Stromal cell of bone marrow (primary cell): ENCODE measurements around the gene CYBC1.
"Not testable (repeated sequence)": the region's sequence is repeated elsewhere in the genome, so short reads cannot be mapped to it uniquely, and the experiment has no call there.

Experiments
- DNase-seq: peaks from one replicate; pipeline ENCODE4 v3.0.0-alpha.2; 2012; ENCODE audit warnings: low read depth

Gene CYBC1

DNA sequence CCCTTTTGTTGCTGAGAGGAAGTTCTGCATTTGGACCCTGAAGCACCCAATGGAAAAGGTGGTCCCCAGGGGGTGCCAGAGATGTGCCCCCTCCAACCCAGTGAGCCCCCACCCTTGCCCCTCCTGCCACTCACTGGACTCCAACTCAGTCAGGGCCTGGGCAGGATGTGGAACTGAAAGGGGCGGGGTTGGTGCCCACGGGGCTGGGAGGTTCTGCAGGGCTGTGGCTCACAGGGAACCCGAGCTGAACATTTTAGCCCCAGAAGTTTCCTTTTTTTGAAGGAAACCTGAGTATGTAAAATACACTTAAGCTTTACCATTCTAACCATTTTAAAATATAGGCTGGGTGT, 16.4 kb downstream of the CYBC1 start:
- no peak for DNase-seq

DNA sequence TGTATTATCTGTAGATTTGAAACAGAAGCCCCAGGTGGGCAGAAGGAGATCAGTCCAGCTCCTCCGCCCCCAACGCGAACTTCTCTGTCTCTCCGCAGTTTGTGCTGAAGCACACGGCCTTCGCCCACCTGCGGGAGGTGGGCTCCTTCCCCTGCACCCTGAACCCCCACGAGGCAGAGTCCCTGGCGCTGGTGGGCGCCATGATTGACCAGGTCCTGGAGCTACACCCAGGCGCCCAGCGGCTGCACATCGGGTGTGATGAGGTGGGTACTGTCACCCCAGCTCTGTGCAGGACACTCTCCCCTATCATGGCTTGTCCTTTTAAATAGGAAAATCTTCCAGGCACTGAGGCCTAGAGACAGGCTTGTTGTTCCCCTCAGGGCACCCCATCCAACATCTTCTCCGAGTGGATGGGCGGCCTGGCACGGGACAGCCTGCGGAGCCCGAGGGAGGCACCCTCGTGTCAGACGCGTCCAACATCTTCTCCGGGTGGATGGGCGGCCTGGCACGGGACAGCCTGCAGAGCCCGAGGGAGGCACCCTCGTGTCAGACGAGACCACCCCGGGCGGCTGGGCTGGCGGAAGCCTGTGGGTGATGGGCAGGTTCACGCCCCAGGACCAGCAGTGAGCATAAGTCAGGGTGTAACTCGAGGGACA, 16.9 kb downstream of the CYBC1 start:
- no peak for DNase-seq

DNA sequence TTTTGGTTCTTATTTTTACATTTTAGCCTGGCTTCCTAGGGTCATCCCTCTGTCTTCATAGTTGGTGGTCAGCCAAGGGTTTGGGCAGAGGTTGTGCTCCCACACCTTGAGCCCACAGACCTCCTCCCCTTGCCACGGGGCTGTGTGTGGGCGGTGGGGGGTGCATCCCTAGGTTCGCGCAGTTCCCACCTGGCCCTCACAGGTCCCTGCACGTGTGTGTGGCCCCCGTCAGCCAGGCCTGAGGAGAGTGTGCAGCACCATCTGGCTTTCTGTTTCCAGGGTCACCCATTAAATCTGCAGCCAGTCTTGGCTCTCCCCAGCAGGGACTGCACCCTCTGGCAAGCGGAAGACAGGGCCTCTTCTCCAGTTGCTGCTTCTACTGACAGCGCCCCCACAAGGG, 18.5 kb downstream of the CYBC1 start:
- no peak for DNase-seq

DNA sequence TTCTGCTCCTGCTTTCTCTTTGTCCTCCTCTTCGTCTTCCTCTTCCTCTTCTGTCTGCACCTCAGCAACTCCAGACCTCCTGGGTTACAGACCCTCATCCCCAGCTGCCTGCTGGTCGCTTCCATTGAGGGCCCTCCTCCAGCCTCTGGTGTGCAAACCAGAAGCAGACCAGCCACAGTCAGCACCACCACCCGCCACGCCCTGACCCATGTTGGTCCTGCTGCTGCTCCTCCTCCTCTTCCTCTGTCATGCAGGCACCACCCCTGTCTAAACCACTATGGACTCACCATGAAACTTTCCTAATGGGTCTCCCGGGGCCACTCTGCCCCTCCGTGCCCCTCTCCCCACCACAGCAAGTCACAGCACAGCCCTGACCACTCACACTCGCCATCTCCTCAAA, 20.7 kb downstream of the CYBC1 start:
- no peak for DNase-seq

DNA sequence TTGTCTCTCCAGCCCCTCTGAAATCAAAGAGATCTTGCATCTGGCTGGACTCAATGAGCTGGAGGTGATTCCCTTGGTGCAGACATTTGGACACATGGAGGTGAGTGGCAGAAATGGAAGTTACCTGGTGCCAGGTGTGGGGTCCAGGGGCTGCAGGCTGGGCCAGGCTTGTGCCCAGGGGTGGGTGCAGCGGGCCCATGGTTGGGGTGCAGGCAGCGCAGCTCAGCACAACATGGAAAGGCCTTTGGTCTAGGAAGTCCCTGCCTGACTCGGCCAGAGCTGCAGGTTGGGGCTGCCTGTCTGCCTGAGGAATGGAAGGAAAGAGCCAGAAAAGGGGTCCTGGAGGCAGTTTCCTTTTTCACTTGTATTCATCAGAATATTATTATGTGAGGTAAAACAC, 22.0 kb downstream of the CYBC1 start:
- no peak for DNase-seq

DNA sequence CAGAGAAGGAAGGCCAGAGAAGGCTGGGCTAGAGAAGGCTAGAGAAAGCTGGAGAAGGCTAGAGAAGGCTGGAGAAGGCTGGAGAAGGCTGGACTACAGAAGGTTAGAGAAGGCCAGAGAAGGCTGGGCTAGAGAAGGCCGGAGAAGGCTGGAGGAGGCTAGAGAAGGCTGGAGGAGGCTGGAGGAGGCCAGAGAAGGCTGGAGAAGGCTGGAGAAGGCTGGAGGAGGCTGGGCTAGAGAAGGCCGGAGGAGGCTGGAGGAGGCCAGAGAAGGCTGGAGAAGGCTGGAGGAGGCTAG, 25.7 kb downstream of the CYBC1 start:
- DNase-seq, result no peak

DNA sequence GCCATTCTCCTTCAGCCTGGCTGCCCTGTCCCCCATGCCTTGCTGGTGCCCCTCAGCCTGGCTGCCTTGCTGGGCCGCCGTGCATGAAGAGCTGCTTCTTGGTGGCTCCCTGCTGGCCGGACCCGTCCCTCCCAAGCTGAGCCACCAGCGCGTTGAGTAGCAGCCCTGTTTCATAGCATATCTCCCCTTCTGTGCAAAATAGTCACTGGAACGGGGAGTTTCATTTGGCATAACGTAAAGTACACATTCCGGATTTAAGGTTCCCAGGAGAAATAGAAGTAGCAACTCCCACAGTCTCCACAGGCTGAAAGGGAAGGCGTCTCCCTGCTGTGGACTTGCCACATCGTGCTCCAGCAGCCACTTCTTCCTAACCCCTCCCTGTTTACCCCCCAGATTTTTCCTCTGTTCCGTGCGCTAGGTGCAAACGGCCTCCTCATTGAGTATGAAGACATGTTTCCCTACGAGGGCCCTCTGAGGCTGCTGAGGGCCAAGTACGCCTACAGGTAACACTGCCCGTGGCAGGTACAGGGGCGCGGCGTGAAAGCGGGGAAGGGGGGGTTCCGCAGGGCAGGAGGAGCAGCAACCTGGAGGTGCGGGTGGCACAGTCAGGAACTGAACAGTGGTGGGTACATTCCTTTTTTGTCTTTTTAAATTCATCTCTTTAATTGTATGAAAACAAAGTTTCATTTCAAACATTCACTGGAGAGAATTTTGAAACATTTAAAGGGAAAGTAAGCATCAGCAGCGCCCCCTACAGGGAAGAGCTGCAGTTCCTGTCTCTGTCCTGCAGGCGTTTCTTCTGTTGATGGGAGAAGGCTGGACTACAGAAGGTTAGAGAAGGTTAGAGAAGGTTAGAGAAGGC, 26.3 kb downstream of the CYBC1 start:
- peak; percentile 34 for DNase-seq

DNA sequence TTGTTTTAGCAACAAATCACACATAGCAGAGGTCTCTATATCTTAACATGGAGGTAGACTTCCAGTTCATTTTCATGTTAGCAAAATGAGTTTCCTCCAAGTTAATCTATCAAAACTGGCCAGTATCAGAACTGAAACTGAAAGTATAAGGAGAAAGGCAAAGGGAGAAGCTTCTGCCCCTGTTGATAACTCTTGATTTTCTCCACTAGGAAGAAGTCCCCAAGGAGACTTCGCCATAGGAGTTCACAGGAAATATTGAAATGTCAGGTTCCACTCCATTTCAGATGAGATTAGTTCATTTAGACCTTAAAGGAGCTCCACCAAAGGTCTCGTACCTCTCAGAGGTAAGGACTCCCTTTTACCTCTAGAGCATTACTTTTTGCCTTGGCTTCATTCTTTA, 31.0 kb downstream of the CYBC1 start:
- no peak for DNase-seq

DNA sequence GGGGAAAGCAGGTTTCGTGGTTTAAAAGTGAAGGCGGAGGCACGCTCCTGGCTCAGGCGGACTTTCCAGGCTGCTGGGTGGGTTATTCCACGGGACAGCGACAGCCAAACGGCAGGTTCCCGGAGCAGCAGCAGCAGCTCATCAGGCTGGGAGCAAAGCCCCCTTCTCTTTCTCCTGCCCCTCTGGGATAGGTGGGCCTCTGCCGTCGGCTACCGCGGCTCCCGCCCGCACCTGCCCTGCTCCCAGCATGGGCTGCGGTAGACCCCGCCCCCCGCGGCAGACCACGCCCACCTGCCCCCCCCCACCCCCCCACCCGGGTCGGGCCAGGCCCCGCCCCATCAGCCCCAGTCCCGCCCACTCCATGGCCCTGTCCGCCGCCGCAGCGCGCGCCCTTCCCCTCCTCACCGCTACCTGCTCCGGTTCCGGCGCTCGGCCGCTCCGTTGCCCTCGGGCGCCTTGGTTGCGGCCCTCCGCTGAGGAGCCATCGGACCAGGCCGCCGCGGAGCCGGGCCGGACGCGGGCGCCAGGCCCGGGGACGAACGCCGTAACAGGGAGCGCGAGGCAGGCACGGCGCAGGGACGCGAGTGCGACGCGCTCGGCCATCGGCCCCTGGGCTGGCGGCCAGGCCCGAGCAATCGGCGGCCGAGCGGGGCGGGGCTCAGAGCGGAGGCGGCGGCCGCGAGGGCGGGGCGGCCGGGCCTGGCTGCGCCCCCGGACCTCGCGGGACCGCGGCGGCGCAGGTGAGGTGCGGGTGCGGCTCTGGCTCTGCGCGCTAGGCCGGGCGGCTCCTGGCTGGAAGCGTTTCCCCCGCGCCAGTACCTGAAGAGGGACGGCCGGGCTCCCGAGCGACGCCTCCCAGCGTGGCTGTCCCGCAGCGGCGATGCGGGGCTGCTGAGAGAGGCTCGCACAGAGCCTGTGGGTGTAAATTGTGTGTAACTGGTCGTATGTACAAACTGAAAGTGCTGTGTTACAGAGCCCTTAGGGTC, 32.3 kb downstream of the CYBC1 start, which contains the start of the genes HEXD and OGFOD3:
HEXD (plus strand) TSS at position 347 of the 986 bp plus-strand sequence. CDS start 1,453 bp downstream, outside the sequence.
OGFOD3 (minus strand) TSS at position 586 of the 986 bp plus-strand sequence; CDS start at position 485, 101 bp downstream.
- peak; percentile 65 for DNase-seq

DNA sequence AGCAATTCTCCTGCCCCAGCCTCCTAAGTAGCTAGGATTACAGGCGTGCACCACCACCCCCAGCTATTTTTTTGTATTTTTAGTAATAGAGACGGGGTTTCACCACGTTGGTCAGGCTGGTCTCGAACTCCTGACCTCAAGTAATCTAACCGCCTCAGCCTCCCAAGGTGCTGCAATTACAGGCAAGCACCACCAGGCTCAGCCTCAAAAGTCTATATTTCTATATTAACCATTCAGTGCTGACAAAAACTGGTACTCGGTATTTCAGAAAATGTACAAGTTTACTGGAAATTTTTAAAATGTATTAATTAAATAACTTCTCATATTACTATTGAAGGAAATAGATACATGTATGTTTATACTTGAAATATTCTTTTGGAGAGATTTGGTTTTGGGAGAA, 33.8 kb downstream of the CYBC1 start:
- no peak for DNase-seq

DNA sequence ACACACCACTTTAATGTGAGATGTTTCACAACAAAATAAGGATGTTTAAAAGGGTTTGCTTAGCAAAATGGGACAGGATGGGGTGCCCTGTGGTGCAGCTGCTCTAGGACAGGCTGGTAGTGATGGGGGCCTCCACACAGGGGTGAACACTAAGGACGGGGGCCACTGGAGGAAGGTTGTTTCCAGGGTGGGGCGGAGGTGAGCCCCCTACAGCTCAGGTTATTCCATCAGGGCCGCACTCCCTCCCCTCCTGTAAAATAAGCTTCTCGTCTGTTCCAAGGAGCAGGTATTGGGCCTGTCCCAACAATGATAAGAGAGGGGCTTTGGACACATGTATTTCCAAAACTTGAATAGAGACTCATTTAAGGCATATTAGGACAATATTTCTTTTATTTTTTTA, 34.3 kb downstream of the CYBC1 start:
- no peak for DNase-seq

DNA sequence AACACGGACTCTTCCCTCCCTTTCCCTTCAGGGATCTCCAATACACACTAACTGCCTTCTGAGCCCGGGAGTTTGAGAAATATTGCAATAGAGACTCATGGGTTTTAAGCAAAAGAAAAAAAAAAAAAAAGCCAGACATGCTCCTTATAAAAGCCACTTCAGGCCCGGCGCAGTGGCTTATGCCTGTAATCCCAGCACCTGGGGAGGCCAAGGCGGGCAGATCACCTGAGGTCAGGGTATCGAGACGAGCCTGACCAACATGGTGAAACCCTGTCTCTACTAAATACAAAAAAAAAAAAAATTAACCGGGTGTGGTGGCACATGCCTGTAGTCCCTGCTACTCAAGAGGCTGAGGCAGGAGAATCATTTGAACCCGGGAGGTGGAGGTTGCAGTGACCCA, 34.8 kb downstream of the CYBC1 start:
- DNase-seq, result no peak

DNA sequence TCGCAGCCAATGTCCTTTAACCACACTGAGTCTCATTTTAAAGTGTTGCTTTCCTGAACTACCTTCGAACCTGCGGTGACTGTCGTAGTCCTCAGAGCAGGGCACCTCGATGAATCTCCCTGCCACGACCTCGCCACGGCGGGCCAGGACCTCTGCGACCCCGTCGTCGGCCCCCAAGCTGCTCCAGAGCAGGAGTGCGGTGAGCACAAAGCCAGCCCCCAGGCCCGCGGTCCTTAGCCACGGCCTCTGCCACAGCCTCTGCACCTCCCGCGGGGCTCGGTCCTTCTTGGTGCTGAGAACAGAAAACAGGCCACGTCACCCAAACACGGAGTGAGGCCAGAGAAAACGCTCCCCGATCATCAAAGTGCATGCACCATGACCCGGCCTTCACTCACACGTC, 35.2 kb downstream of the CYBC1 start:
- no peak for DNase-seq

DNA sequence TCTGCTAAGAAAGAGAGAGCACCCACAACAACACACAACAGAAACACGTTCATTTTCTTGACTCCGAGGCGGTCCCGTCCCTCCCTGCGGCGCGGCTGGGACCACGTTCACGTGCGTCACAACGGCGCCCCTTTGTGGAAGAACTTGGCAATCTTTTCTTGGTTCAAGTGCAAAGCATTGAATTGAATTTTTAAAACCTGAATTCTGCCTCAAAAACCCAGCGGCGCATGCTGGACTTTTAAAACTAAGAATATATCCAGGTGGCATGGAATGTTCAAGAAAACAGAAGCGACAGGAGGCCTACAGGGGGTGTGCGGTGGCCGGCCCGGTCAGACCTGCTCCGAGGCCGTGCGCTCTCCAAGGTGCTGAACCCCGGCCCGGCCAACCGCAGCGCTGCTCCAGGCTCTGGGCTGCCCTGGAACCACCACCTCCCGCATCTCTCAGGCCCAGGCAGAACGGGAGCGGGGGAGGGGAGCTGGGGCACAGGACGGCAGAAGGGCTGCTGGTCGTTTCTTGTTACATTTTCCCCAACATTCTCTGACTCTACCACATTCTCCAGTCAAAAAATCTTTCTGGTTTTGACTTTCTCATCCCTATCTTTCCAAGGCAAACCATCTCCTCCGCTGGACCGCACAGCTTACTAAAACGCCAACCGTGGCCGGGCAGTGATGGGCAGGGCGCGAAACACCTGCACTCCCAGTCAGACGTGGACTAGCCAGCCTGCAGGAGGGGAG, 35.8 kb downstream of the CYBC1 start:
- peak; percentile 40 for DNase-seq

DNA sequence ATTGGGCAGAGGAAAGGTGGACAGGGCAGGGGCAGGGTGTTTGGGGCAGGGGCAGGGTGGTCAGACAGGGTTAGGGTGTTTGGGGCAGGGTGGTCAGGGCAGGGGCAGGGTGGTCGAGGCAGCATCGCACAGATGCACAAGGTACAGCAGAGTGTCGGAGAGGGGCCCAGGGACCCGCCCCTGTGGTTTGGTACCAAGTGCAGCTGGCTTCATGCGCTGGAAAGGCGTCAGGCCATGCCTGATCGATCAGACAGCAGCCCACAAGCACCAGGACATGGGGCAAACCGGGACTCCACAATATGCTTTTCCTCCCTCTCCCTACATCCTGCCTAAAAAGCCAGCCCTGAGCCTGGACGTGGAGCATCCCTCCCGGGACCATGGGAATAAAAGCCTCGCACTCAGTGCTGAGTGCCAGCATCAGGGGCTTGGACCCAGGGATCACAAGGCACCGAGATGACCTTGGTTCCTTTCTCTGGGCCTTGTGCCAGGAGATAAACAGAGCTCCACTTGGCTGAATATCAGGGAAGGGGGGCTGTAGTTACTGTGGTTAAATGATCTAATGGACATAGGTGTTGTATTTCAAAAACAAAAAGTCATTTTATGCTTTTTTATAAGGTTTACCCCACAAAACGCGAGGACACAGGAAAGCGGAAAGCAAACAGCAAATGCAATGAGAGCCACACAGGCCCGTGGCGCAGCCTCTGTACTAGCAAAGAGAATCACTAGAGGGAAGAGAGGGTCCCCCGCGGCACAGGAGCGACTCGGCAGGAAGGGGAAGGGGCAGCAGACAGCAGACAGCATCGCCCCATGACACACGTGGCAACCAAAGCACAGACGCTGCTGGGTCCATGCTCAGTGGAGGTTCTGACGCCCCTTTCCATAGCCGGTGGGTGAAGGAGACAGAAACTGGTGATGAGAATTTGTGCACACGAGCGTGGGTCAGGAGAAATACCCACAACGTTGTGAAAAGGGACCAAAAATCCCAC, 37.7 kb downstream of the CYBC1 start:
- no peak for DNase-seq

DNA sequence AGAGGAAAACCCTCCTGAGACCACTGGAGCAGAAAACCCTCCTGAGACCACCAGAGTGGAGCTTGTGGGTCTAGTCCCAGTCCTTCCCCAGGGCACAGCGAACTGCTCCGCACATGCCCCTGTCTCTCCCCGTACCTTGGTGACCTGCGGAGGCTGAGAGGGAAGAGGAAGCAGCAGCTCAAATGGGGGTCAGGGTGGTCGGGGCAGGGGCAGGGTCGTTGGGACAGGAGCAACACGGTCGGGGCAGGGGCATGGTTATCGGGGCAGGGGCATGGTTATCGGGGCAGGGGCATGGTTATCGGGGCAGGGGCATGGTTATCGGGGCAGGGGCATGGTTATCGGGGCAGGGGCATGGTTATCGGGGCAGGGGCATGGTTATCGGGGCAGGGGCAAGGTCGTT, 38.5 kb downstream of the CYBC1 start:
- DNase-seq, result not testable (repeated sequence)

DNA sequence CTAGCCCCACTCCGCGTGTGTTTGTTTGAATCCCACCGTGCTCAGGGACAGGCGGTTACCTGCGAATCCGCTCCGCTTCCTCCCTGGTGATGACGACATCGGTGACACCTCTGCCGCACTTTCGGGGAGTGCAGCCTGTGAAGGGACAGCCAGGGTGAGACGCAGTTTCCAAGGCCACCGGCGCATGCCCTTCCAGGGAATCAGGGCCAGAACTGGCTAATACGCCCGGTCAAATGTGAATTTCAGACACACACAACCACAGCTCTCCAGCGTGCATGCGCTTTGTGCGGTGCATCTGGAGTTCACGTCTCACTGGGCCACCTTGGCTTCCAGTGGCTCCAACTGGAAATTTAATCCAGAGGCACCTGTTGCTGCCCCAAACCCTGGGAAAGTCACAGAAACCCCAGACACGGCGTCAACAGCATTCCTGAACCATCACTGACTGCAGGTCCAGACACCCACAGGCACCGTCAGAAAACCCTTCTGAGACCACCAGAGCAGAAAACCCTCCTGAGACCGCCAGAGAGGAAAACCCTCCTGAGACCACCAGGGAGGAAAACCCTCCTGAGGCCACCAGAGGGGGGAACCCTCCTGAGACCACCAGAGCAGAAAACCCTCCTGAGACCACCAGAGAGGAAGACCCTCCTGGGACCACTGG, 39.0 kb downstream of the CYBC1 start:
- DNase-seq, result no peak

DNA sequence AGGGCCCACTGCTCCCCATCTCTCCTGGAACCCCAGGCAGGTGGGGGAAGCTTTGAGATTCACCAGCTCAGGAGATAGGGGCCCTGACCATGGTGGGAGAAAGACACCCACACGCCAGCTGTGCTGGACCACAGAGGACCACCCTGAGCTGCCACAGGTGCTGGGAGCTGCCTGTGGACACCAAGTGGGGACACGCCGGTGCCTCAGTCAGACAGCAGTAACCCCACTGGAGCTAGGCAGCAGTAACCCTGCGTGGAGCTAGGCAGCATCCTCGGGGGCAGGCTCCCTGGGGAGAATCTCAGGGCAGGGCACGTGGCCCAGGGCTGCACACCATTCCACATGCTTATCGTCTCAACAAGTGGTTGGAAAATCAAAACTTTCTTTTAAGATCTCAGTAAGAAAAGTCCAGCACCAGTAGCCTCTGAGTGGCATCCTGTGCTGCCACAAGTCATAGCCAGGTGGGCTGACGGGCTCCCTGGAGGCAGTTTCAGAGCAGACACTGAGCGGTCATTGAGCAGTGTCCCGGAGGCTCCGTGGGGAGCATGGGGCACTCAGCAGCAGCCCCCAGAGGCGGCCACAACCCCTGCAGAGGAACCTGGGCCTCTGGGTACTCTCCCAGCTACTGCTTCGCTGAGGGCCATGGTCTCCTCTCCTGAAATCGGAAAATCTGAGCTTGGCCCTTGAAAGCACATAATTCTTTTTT, 40.4 kb downstream of the CYBC1 start:
- DNase-seq, result no peak

DNA sequence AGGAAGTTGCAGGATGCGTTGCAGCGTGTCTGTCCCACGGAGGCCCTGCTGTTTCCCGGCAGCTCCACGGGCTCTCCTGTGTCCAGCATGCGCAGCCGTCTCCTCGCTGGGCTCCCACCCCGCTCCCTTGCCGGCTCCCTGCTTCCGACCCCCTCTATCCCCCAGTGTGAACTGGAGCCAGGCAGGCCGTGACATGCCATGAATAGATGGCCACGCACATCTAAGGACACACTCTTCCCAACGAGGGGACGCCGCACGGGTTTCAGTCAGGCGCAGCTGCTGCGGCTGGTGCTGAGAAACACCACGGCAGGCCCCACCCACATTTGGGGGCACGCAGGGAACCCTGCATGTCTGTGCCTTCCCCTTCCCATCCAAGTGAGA, 41.6 kb downstream of the CYBC1 start:
- no peak for DNase-seq
